ENCODE results near the gene SH3BGR.
A peak's percentile ranks its signal among the peaks of the same experiment; 100 is the strongest.

SH3BGR gene

DNA sequence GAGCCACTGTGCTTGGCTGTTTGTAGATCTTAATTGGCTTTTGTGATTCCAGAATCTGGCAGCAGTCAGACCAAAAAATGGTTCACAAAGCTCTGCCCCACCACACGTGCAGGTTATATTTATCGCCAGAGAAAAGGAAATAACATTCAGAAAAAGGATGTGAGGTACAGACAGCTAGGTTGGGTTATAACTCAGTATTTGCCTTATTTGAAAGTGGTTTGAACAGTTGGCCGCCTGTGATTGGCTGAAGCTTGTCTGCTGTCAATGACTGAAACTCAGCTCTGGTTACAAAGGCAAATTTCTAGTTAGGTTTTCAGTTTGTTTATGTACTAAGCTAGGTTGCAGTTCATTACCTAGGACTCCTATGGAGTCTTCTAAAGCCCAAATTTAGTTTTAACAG, 9.6 kb downstream of the SH3BGR start:
- no peak for DNase-seq

DNA sequence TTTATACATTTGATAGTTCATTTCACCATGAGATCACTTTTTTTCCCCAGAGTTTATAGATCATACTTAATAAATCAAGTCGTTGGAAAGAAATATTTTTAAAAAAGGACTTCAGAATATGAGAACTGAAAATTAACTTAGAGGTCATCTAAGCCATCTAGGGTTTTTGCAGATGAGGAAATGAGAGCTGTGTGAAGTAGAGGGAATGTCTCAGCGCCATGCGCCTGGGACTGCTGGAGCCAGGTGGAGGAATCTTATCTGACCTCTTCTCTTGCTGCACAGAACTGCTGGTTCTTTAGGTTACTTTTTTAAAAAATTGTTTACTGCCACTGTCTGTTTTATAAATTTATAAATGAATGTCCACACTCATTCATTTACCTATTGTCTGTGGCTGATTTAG, 11.5 kb downstream of the SH3BGR start:
- no peak for DNase-seq

DNA sequence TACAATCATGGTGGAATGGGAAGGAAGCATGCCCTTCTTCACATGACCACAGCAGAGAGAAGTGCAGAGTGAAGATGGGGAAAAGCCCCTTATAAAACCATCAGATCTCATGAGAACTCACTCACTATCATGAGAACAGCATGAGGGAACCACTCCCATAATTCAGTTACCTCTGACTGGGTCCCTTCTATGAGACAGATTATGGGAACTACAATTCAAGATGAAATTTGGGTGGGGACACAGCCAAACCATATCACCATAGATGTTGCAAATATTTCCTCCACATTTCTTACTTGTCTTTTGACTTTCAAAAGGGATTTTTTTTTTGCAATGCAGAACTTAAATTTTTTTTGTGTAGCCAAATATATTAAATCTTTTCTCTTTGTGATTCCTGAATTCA, 14.8 kb downstream of the SH3BGR start:
- no peak for DNase-seq

DNA sequence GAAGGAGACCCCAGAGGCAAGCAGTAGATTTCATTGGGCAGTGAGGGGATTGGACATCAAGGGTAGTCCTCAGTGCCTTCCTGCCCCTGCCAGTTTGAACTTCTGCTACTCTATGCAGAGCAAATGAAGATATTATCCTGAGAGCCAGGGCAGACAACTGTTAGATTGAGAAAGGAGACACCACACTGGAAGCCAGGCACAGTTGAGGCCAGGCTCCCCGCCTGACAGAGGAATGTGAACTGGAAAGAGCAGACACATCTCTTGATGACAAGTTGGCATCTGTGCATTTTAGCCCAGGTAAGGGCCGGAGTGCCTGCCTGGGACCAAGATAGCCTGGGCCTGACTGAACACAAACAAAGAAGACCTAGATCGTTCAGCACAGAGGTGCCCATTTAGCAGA, 16.0 kb downstream of the SH3BGR start:
- no peak for DNase-seq

DNA sequence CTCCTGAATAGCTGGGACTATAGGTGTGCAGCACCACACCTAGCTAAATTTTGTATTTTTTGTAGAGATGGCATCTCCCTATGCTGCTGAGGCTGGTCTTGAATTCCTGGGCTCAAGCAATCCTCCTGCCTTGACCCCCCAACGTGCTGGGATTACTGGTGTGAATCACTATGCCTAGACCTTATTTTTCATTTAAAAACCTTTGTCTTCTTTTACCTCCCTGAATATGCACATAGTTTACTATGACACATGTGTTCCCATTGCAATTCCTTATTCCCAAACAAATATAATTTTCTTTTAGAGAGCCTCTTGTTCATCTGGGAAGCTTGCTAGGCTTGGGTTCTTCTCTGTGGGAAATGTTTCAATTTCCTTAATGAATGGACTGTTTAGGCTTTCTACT, 16.8 kb downstream of the SH3BGR start:
- no peak for DNase-seq

DNA sequence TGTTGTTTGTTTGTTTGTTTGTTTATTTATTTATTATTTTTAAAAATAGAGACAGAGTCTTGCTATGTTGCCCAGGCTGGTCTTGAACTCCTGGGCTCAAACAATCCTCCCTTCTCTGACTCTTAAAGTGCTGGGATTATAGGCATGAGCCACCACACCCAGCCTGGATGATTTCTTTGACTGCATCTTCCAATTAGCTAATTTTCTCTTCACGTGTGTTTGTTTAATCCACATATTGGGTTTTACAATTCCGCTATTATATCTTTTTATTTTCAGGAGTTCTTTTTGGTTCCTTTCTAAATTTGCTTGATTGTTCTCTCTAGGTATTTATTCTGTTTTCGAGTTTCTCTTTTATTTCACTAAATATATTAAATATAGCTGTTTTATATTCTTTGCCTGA, 19.8 kb downstream of the SH3BGR start:
- DNase-seq = no peak

DNA sequence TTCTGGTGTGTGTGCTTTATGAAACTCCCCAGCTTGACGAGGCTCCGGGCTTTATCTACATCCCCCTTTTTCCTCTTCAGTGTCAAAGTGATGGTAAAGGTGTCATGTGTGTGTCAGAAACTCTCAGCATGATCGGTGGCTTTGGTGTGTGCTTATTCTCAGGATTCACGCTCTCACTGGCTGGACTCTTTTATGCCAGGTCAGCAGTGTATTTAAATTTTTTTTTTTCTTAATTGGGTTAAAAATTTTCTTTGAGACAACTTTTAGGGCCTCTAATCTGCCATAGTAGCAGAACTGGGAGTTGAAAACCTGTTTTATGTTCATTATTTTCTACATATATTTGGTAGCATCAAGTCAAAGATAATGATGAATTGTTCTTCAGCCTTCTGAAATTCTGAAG, 21.0 kb downstream of the SH3BGR start:
- no peak for DNase-seq

- DNase-seq = no peak
Observed at GRCh38 chr21:39474611-39475010, 22.8 kb downstream of the SH3BGR start.

GRCh38 chr21:39479164-39479813, 27.5 kb downstream of the SH3BGR start:
- no peak for DNase-seq

GRCh38 chr21:39479814-39480182, 28.0 kb downstream of the SH3BGR start:
- DNase-seq = no peak

DNA sequence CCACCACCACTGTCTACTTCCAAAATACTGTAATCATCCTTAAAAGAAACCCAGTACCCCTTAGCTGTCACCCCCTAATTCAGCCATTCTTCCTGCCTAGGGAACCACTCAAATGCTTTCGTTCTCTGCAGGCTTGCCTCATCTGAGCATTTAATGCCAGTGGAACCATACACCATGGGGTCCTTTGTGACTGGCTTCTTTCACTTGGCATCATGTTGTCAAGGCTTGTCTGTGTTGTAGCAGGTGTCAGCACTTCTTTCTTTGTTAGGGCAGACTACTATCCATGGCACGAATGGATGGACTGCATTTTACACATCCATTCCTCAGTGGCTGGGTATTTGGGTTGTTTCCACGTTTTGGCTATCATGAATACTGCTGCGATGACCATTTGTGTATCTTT, 28.5 kb downstream of the SH3BGR start:
- no peak for DNase-seq

GRCh38 chr21:39481886-39482285, 30.1 kb downstream of the SH3BGR start:
- no peak for DNase-seq

GRCh38 chr21:39483917-39484316, 32.1 kb downstream of the SH3BGR start:
- no peak for DNase-seq

GRCh38 chr21:39484711-39485276, 33.0 kb downstream of the SH3BGR start:
- DNase-seq = no peak

GRCh38 chr21:39489380-39489924, 37.7 kb downstream of the SH3BGR start:
- no peak for DNase-seq

DNA sequence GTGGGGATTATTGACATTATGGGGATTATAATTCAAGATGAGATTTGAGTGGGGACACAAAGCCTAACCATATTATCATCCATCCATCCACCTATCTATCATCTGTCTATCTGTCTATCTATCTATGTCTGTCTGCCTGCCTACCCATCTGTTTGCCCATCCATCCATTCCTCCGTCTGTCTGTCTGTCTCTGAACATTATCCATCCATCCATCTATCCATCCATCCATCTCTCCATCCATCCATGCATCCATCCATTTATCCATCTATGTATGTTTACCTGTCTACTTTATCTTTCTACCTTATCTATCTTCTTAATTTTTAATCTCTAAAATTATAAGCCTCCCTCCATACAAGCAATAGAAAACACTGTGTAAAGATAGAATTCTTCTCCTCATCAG, 47.4 kb downstream of the SH3BGR start:
- no peak for DNase-seq

- DNase-seq = no peak
Observed at GRCh38 chr21:39502631-39503030, 50.9 kb downstream of the SH3BGR start.

- DNase-seq = no peak
Observed at GRCh38 chr21:39503123-39503762, 51.5 kb downstream of the SH3BGR start.

- DNase-seq = peak; percentile 25
Observed at GRCh38 chr21:39504230-39504629, 52.5 kb downstream of the SH3BGR start.

GRCh38 chr21:39510240-39510639, 58.5 kb downstream of the SH3BGR start:
- no peak for DNase-seq

GRCh38 chr21:39511102-39511501, 59.3 kb downstream of the SH3BGR start:
- DNase-seq = no peak

DNA sequence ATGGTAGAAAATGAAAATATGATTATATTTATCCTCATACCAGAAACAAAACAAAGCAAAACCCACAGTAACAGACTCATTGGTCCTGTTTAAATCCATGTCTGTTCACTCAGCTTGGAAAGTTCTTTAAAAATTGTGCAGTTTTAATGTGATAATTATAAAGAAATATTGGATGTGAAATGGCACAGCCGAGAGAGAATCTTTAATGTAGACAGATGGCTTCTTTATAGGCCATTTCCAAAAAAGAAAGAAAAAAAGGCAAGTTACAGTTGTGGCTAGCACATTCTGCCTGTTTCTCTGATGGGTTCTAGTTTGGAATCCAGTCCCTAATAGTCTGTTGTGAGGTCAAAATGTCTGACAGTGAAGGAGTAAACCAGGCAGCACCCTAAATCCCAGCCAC, 62.0 kb downstream of the SH3BGR start:
- DNase-seq = no peak

- DNase-seq = no peak
Observed at GRCh38 chr21:39515684-39516472, 64.1 kb downstream of the SH3BGR start.
